Stimulated activated memory B cell treated with anti-CD40 and anti-IgM and Interleukin-4, amounts not matched to agents 10 μg/mL and 1 μg/mL and 100 μg/mL, for 72 hours (primary cell): ENCODE data around the gene PLA2G15.

Experiments used
- ATAC-seq: fragments of 150-1000 bp; cut with Tn5 transposase; 2 replicates; pipeline ENCODE4 v1.10.0; 2021
- H3K27ac Mint-ChIP-seq: one replicate; pipeline ENCODE4 v1.8.0; 2022; ENCODE audit warnings: mild to moderate bottlenecking, mixed read lengths
- H3K27me3 Mint-ChIP-seq: one replicate; pipeline ENCODE4 v1.8.0; 2022; ENCODE audit warnings: mixed read lengths
- H3K36me3 Mint-ChIP-seq: one replicate; pipeline ENCODE4 v1.8.0; 2022; ENCODE audit warnings: mixed read lengths
- H3K4me1 Mint-ChIP-seq: one replicate; pipeline ENCODE4 v1.8.0; 2022; ENCODE audit warnings: mixed read lengths
- H3K4me3 Mint-ChIP-seq: one replicate; pipeline ENCODE4 v1.8.0; 2022; ENCODE audit warnings: mild to moderate bottlenecking, moderate library complexity, mixed read lengths
- H3K9me3 Mint-ChIP-seq: one replicate; pipeline ENCODE4 v1.8.0; 2022; ENCODE audit warnings: mixed read lengths

PLA2G15 gene

DNA sequence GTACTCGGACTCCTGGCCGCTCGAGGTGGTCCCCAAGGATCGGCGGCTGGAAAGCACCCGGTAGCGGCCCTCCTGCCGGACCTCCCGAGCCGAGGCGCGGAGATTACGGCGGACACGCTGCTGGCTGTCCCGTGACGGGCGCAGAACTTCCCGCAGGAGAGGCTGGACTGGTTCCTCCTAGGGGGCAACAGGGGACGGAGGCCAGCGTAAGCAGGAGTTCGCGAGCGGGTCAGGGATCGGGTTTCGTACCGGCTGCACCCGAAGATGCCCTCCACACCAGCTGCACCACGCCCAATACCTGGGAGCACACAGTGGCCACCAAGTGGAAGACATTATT, 65.2 kb downstream of the PLA2G15 start:
- Mint-ChIP-seq H3K27me3 (no peaks in the 10 kb centered on the region), H3K27ac (peak overlapping the region; percentile 88), H3K36me3 (peaks cover 18% of the 10 kb centered on the region), H3K4me3 (peak overlapping the region; percentile 95), H3K9me3 (no peaks in the 10 kb centered on the region), H3K4me1 (peaks cover 37% of the 10 kb centered on the region)
- ATAC-seq, result no peak
